Measurements from ENCODE around the gene ZNF674.

GRCh38 chrX:46506076-46506475 lies 39.1 kb downstream of the ZNF674 start:
- no peak for TF ChIP-seq MAX (IDR thresholded peaks at IDR 0.05; ENCODE audit: low read depth, low read length)
- TF ChIP-seq POLR2A (IDR thresholded peaks at IDR 0.05; ENCODE audit: extremely low read depth, insufficient read length): no peak
- no peak for TF ChIP-seq CTCF (IDR thresholded peaks at IDR 0.05; ENCODE audit: low read depth, low read length)
